ENCODE results near the gene ATG7. TPM values are rescaled to one million over a fixed set of nuclear protein-coding genes. Genes with fewer than 3 reads are reported as not detected.
A peak's percentile ranks its signal among the peaks of the same experiment; 100 is the strongest.
"Not testable (repeated sequence)": the region's sequence is repeated elsewhere in the genome, so short reads cannot be mapped to it uniquely, and the experiment has no call there.

ATG7 gene
- total RNA-seq, 1 donor from 2014 or later: 15.6 TPM

DNA sequence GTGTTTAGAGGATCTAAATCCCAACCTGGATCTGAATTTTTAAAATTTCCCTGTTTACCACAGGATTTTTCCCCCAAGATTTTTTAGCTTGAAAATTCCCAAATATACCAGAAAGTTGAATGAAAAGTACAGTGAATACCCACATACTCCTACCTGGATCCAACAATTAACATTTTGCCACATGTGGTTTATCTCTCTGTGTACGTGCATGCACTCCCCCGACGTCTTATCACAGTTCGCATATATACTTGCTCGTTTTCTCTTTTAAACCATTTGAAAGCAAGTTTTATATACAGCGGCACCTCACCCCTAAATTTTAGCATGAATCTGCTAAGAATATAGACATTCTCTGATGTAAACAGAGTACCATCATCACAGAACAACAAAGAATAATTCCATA is 165.3 kb downstream of the ATG7 start:
- intact Hi-C loops (cut with DNase I): no loop called here
- ATAC-seq (ENCODE audit: poor library complexity) (no peak), DNase-seq (no peak)

GRCh38 chr3:11438646-11439045 is 166.4 kb downstream of the ATG7 start:
- DNase-seq: no peak
- ATAC-seq (ENCODE audit: poor library complexity): no peak
- intact Hi-C loops (cut with DNase I): no loop called here

GRCh38 chr3:11441346-11441745 is 169.1 kb downstream of the ATG7 start:
- ATAC-seq (ENCODE audit: poor library complexity); intact Hi-C loops (cut with DNase I); DNase-seq: not testable (repeated sequence)

GRCh38 chr3:11444404-11444803 is 172.2 kb downstream of the ATG7 start:
- intact Hi-C loops (cut with DNase I): no loop called here
- no peak for DNase-seq
- no peak for ATAC-seq (ENCODE audit: poor library complexity)

GRCh38 chr3:11445193-11445592 is 173.0 kb downstream of the ATG7 start:
- intact Hi-C loops (cut with DNase I); ATAC-seq (ENCODE audit: poor library complexity); DNase-seq: not testable (repeated sequence)

- DNase-seq: no peak
- ATAC-seq (ENCODE audit: poor library complexity): peak; percentile 51
- intact Hi-C loops (cut with DNase I): no loop called here
Observed at GRCh38 chr3:11445883-11446282, 173.7 kb downstream of the ATG7 start.

GRCh38 chr3:11447584-11448200 is 175.5 kb downstream of the ATG7 start:
- DNase-seq: no peak
- intact Hi-C loops (cut with DNase I): no loop called here
- ATAC-seq (ENCODE audit: poor library complexity): no peak

GRCh38 chr3:11450015-11450414 is 177.8 kb downstream of the ATG7 start:
- intact Hi-C loops (cut with DNase I): no loop called here
- no peak for ATAC-seq (ENCODE audit: poor library complexity)
- DNase-seq: no peak

- ATAC-seq (ENCODE audit: poor library complexity) (no peak), DNase-seq (no peak)
- intact Hi-C loops (cut with DNase I): no loop called here
Observed at GRCh38 chr3:11452312-11452711, 180.1 kb downstream of the ATG7 start.

DNA sequence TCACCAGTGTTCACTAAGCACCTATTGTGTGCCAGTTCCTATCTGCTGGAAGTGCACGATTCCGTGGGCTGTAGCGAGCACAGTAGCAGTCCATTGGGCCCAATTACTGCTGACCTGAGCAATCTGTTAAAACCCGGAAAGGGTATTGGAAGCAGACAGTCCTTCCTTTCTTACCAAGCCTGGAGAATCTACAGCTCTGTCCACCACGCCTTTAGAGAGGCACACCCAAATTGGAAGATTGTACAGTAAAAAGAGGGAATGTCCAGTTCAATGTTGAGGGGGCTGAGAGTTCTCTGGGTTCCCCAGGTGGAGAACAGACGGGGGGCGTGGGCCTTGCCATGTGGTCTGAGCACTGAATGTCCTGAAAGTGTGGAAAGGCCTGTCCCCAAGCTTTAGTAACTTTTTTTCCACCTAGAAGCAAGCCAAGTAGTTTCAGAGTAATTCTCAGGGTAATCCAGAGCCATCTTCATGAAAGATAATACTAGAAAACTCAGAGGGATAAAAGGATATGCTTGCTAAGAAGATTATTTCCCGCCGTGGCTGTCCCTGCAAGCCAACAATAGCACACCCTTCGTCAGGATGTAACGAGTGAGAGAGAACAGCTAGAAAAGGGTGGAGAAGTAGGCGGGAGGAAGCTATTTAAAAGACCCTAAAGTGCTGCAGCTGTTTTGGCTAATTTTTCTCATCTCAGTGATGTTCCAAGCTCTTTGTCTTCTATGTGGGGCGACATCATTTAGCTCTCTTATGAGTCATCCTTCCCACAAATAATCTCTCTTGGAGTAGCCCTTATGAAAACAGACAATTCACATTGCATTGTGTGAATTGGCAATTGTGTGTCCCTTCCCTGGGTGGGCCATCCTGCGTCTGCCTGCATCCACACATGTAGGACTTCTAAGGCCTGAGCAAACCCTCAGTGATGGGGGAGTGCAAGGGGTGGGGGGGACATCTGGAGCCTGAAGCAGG is 181.0 kb downstream of the ATG7 start:
- DNase-seq (no peak), ATAC-seq (ENCODE audit: poor library complexity) (peak; percentile 52)
- intact Hi-C loops (cut with DNase I): no loop called here

DNA sequence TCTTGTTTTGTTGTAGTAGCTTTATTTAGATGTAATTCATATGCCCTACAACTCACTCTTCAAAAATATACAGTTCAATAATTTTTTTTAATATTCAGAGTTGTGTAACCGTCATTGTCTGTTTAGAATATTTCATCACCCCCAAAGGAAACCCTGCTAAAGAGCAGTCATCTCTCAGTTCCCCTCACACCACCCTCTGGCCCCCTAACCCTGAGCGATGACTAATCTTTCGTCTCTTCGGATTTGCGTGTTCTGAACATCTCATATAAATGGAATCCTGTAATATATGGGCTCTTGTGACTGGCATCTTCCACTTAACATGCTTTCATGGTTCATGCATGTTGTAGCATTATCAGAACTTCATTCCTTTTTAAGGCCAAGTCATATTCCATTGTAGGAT is 183.8 kb downstream of the ATG7 start:
- DNase-seq: no peak
- intact Hi-C loops (cut with DNase I): no loop called here
- ATAC-seq (ENCODE audit: poor library complexity): no peak

GRCh38 chr3:11457135-11457534 is 184.9 kb downstream of the ATG7 start:
- no peak for ATAC-seq (ENCODE audit: poor library complexity)
- intact Hi-C loops (cut with DNase I): no loop called here
- no peak for DNase-seq

GRCh38 chr3:11459186-11459824 is 187.1 kb downstream of the ATG7 start:
- intact Hi-C loops (cut with DNase I): no loop called here
- ATAC-seq (ENCODE audit: poor library complexity) (no peak), DNase-seq (no peak)

- no peak for ATAC-seq (ENCODE audit: poor library complexity)
- DNase-seq: no peak
- intact Hi-C loops (cut with DNase I): no loop called here
Observed at GRCh38 chr3:11461226-11461625, 189.0 kb downstream of the ATG7 start.

- ATAC-seq (ENCODE audit: poor library complexity); intact Hi-C loops (cut with DNase I); DNase-seq: not testable (repeated sequence)
Observed at GRCh38 chr3:11462673-11463072, 190.5 kb downstream of the ATG7 start.

- DNase-seq (no peak), ATAC-seq (ENCODE audit: poor library complexity) (no peak)
- intact Hi-C loops (cut with DNase I): no loop called here
Observed at GRCh38 chr3:11463591-11463990, 191.4 kb downstream of the ATG7 start.

DNA sequence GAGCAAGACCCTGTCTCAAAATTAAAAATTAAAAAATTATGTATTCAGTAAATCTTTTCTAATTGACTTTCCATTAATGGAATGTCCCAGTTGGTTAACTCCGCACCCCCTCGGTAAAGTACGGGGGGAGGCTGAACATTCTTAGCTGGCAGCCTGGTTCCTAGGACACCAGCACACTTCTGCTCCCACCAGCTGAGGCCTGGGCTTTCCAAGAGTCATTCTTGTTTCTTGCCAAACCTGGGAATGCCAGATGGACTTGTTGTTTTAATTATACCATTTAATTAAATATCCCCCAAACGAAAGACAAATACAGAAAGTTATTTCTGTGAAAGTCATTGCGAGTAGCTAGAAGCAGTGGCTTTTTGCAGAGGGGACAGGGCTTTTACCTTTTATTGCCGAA is 192.2 kb downstream of the ATG7 start:
- DNase-seq (no peak), ATAC-seq (ENCODE audit: poor library complexity) (no peak)
- intact Hi-C loops (cut with DNase I): no loop called here

GRCh38 chr3:11465744-11466616 is 193.8 kb downstream of the ATG7 start:
- DNase-seq (no peak), ATAC-seq (ENCODE audit: poor library complexity) (peak; percentile 92)
- intact Hi-C loops (cut with DNase I): no loop called here

GRCh38 chr3:11467875-11468274 is 195.7 kb downstream of the ATG7 start:
- no peak for ATAC-seq (ENCODE audit: poor library complexity)
- intact Hi-C loops (cut with DNase I): no loop called here
- DNase-seq: no peak
